ENCODE data around the gene FAT1. TPM values are rescaled to one million over a fixed set of nuclear protein-coding genes. Genes with fewer than 3 reads are reported as not detected.
A peak's percentile ranks its signal among the peaks of the same experiment; 100 is the strongest.

Gene FAT1
- total and polyA plus RNA-seq, 9 of the 15 experiments (the other 6 are each of a cell fraction or from before 2014, with no cell fraction given): 6.0 to 38.4 (median 21.4) TPM

DNA sequence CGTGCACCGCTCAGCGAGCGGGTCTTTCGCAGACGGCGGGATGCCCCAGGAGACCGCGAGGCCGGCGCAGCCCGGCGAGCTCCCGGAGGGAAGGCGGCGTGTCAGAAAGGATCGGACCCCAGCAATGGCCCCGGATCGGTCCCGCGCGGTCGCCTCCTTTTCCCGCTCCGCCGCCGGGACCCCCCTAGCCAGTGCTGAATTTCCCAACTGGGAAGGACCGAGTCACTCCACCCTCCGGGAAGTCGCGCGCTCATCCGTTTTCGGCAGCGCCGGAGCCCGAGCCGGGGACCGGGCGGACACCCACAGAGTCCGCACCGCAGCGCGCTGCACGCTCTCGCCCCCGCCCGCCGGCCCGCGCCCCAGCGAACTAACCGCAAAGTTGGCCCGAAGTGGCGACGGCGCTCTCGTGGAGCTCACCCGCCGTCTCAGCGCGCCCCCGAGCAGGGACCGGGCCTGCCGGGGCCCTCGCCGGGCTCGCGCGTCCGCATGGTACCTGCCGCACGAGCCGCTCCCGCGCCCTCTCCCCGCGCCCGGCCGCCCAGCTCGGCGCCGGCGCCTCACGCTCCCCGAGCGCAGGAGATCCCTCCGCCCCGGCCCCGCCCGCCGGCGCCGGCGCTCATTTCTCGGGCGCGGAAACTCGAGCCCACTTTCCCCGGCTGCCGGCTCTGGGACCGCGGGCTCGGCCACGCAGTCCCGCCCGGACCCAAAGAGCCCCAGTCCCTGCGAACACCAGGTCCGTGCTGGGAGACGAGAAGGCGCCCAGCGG, at the start of gene FAT1 (continued):
- TF ChIP-seq TCF3 (CRISPR knock-in tag; IDR thresholded peaks at IDR 0.05) (no peak), RB1 (IDR thresholded peaks at IDR 0.05; ENCODE audit: low read depth) (peak; percentile 70), MTA1 (IDR thresholded peaks at IDR 0.05; ENCODE audit: borderline replicate concordance) (no peak), ZKSCAN3 (CRISPR knock-in tag; IDR thresholded peaks at IDR 0.05) (no peak), IFI16 (CRISPR knock-in tag; IDR thresholded peaks at IDR 0.05) (no peak), ZNF217 (CRISPR knock-in tag; IDR thresholded peaks at IDR 0.05) (no peak), RBM22 (IDR thresholded peaks at IDR 0.05; ENCODE audit: low read depth, low read length, poor library complexity, severe bottlenecking) (no peak), CBX5 (IDR thresholded peaks at IDR 0.05; ENCODE audit: borderline replicate concordance, low read depth) (no peak), SMAD1 (IDR thresholded peaks at IDR 0.05; ENCODE audit: low read depth, low read length, partially characterized antibody) (no peak), PRMT5 (CRISPR knock-in tag; IDR thresholded peaks at IDR 0.05) (no peak), POLR2A (conservative IDR thresholded peaks at IDR 0.05) (peak; percentile 66), BRF2 (IDR thresholded peaks at IDR 0.05; ENCODE audit: borderline replicate concordance, insufficient read depth, insufficient read length) (no peak), ZNF384 (IDR thresholded peaks at IDR 0.05; ENCODE audit: low read depth, low read length) (no peak), PTRF (tag; IDR thresholded peaks at IDR 0.05) (no peak), MCM7 (IDR thresholded peaks at IDR 0.05) (no peak), HDAC8 (tag; IDR thresholded peaks at IDR 0.05) (no peak), RNF219 (CRISPR knock-in tag; IDR thresholded peaks at IDR 0.05) (no peak), SRSF7 (optimal IDR thresholded peaks at IDR 0.05; ENCODE audit: low read depth, low read length) (no peak), GABPB1 (CRISPR knock-in tag; IDR thresholded peaks at IDR 0.05) (peak; percentile 25; the same call in 1 of the 2 replicates), ZFX (CRISPR knock-in tag; IDR thresholded peaks at IDR 0.05) (peak; percentile 60), FIP1L1 (IDR thresholded peaks at IDR 0.05; ENCODE audit: low read depth, low read length, poor library complexity, severe bottlenecking) (peak; percentile 67), SMARCA5 (IDR thresholded peaks at IDR 0.05) (no peak), PTBP1 (IDR thresholded peaks at IDR 0.05; ENCODE audit: low read depth, low read length) (no peak), L3MBTL2 (IDR thresholded peaks at IDR 0.05) (peak; percentile 72)
- TF ChIP-seq, protein P1, sequence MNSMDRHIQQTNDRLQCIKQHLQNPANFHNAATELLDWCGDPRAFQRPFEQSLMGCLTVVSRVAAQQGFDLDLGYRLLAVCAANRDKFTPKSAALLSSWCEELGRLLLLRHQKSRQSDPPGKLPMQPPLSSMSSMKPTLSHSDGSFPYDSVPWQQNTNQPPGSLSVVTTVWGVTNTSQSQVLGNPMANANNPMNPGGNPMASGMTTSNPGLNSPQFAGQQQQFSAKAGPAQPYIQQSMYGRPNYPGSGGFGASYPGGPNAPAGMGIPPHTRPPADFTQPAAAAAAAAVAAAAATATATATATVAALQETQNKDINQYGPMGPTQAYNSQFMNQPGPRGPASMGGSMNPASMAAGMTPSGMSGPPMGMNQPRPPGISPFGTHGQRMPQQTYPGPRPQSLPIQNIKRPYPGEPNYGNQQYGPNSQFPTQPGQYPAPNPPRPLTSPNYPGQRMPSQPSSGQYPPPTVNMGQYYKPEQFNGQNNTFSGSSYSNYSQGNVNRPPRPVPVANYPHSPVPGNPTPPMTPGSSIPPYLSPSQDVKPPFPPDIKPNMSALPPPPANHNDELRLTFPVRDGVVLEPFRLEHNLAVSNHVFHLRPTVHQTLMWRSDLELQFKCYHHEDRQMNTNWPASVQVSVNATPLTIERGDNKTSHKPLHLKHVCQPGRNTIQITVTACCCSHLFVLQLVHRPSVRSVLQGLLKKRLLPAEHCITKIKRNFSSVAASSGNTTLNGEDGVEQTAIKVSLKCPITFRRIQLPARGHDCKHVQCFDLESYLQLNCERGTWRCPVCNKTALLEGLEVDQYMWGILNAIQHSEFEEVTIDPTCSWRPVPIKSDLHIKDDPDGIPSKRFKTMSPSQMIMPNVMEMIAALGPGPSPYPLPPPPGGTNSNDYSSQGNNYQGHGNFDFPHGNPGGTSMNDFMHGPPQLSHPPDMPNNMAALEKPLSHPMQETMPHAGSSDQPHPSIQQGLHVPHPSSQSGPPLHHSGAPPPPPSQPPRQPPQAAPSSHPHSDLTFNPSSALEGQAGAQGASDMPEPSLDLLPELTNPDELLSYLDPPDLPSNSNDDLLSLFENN (IDR thresholded peaks at IDR 0.05; ENCODE audit: low read depth in 2 of 2, low read length in 2 of 2): no peak
